Mesendoderm (in vitro differentiated cells): ENCODE measurements around the gene ADCYAP1.

Source experiments
- DNase-seq: peaks from one replicate; pipeline ENCODE4 v3.0.0; 2013
- H2AK5ac ChIP-seq: 2 replicates; pipeline ENCODE4 v1.6.1; 2013; ENCODE audit warnings: low read length, inconsistent platforms
- H2BK120ac ChIP-seq: 2 replicates; pipeline ENCODE4 v1.6.1; 2013; ENCODE audit warnings: low read depth, mild to moderate bottlenecking, low read length, moderate library complexity, mixed read lengths
- H2BK15ac ChIP-seq: replicated peaks from 2 replicates; pipeline ENCODE4 v1.6.1; 2013; ENCODE audit warnings: low read depth, mild to moderate bottlenecking, moderate library complexity
- H2BK5ac ChIP-seq: 2 replicates; pipeline ENCODE4 v1.6.1; 2013; ENCODE audit warnings: low read length, inconsistent platforms
- H3K18ac ChIP-seq: 2 replicates; pipeline ENCODE4 v1.6.1; 2013; ENCODE audit warnings: mild to moderate bottlenecking, low read length, mixed read lengths
- H3K23ac ChIP-seq: one replicate; pipeline ENCODE4 v1.6.1; 2013; ENCODE audit warnings: low read length
- H3K27ac ChIP-seq: 2 replicates; pipeline ENCODE4 v1.5.1; 2013; ENCODE audit warnings: low read depth, mild to moderate bottlenecking, inconsistent platforms, low read length, moderate library complexity
- H3K27me3 ChIP-seq: 2 replicates; pipeline ENCODE4 v1.6.1; 2013; ENCODE audit warnings: low read length, control low read depth, mild to moderate bottlenecking, inconsistent platforms; ENCODE audit not compliant: insufficient read depth, poor library complexity
- H3K36me3 ChIP-seq: 2 replicates; pipeline ENCODE4 v1.6.1; 2013; ENCODE audit warnings: low read length, inconsistent platforms; ENCODE audit not compliant: control insufficient read depth, insufficient read depth
- H3K4ac ChIP-seq: one replicate; pipeline ENCODE4 v1.6.1; 2013; ENCODE audit warnings: low read depth, mild to moderate bottlenecking, low read length, moderate library complexity
- H3K4me1 ChIP-seq: 2 replicates; pipeline ENCODE4 v1.6.1; 2013; ENCODE audit warnings: low read depth, low read length, inconsistent platforms; ENCODE audit not compliant: control insufficient read depth
- H3K4me2 ChIP-seq: 2 replicates; pipeline ENCODE4 v1.6.1; 2013; ENCODE audit warnings: low read length
- H3K4me3 ChIP-seq: 2 replicates; pipeline ENCODE4 v1.5.1; 2013; ENCODE audit warnings: mild to moderate bottlenecking, low read length
- H3K56ac ChIP-seq: one replicate; pipeline ENCODE4 v1.6.1; 2013; ENCODE audit warnings: low read length
- H3K79me1 ChIP-seq: 2 replicates; pipeline ENCODE4 v1.6.1; 2013; ENCODE audit warnings: low read length, inconsistent platforms
- H3K79me2 ChIP-seq: 2 replicates; pipeline ENCODE4 v1.6.1; 2013; ENCODE audit warnings: mild to moderate bottlenecking, low read length; ENCODE audit not compliant: control insufficient read depth, insufficient read depth
- H3K9ac ChIP-seq: 2 replicates; pipeline ENCODE4 v1.6.1; 2013; ENCODE audit warnings: low read length, inconsistent platforms
- H4K5ac ChIP-seq: one replicate; pipeline ENCODE4 v1.6.1; 2013; ENCODE audit warnings: low read length
- H4K8ac ChIP-seq: one replicate; pipeline ENCODE4 v1.6.1; 2013; ENCODE audit warnings: low read depth, mild to moderate bottlenecking, control low read depth, low read length, moderate library complexity
- WGBS: extraction: QIAGEN DNeasy Blood & Tissue Kit; methylation state at CpG from one replicate; pipeline ENCODE4 v1.1.7; 2013; ENCODE audit warnings: low lambda C conversion rate, missing lambda C conversion rate; ENCODE audit not compliant: insufficient coverage; ENCODE audit errors: extremely low coverage; 5-methylcytosine and 5-hydroxymethylcytosine counted together

ADCYAP1 gene

GRCh38 chr18:933082-933481 lies 28.4 kb downstream of the ADCYAP1 start:
- Histone ChIP-seq H3K23ac (no peak overlapping the region), H4K8ac (no peak overlapping the region), H3K27me3 (no peaks in the 10 kb centered on the region), H3K18ac (no peak overlapping the region), H3K79me2 (no peaks in the 10 kb centered on the region), H3K9ac (no peak overlapping the region), H2BK5ac (no peak overlapping the region), H2BK15ac (no peak overlapping the region), H2AK5ac (no peak overlapping the region), H2BK120ac (no peak overlapping the region), H3K4me1 (no peaks in the 10 kb centered on the region), H3K4me3 (no peak overlapping the region), H3K4ac (no peak overlapping the region), H3K36me3 (no peaks in the 10 kb centered on the region), H4K5ac (no peak overlapping the region), H3K27ac (no peak overlapping the region), H3K56ac (no peak overlapping the region), H3K79me1 (no peaks in the 10 kb centered on the region), H3K4me2 (no peak overlapping the region)
- no CpG with 5 or more reads among the region's 2 CpGs for WGBS
- DNase-seq = no peak

- H3K79me2 ChIP-seq = no peaks in the 10 kb centered on the region
- no peak overlapping the region for H3K27ac ChIP-seq
- H2BK120ac ChIP-seq = no peak overlapping the region
- no CpG with 5 or more reads among the region's 8 CpGs for WGBS
- H3K56ac ChIP-seq = no peak overlapping the region
- H2AK5ac ChIP-seq = no peak overlapping the region
- no peaks in the 10 kb centered on the region for H3K27me3 ChIP-seq
- no peaks in the 10 kb centered on the region for H3K36me3 ChIP-seq
- H3K4me3 ChIP-seq = no peak overlapping the region
- H2BK5ac ChIP-seq = no peak overlapping the region
- H3K4me1 ChIP-seq = no peaks in the 10 kb centered on the region
- H4K5ac ChIP-seq = no peak overlapping the region
- no peak overlapping the region for H3K9ac ChIP-seq
- H2BK15ac ChIP-seq = no peak overlapping the region
- no peak overlapping the region for H3K4me2 ChIP-seq
- DNase-seq = no peak
- H3K23ac ChIP-seq = no peak overlapping the region
- H3K79me1 ChIP-seq = no peaks in the 10 kb centered on the region
- H4K8ac ChIP-seq = no peak overlapping the region
- no peak overlapping the region for H3K18ac ChIP-seq
- no peak overlapping the region for H3K4ac ChIP-seq
These were observed 30.0 kb downstream of the ADCYAP1 start for GRCh38 chr18:934518-935133.

- Histone ChIP-seq H2AK5ac (no peak overlapping the region), H4K5ac (no peak overlapping the region), H2BK15ac (no peak overlapping the region), H3K4me3 (no peak overlapping the region), H3K79me2 (no peaks in the 10 kb centered on the region), H3K27ac (no peak overlapping the region), H2BK120ac (no peak overlapping the region), H3K4ac (no peak overlapping the region), H3K27me3 (no peaks in the 10 kb centered on the region), H3K18ac (no peak overlapping the region), H3K9ac (no peak overlapping the region), H3K79me1 (no peaks in the 10 kb centered on the region), H3K36me3 (no peaks in the 10 kb centered on the region), H3K4me1 (no peaks in the 10 kb centered on the region), H2BK5ac (no peak overlapping the region), H3K4me2 (no peak overlapping the region), H3K56ac (no peak overlapping the region), H3K23ac (peak overlapping the region; percentile 20), H4K8ac (no peak overlapping the region)
- no peak for DNase-seq
- WGBS = no CpG with 5 or more reads among the region's 6 CpGs
These were observed 32.3 kb downstream of the ADCYAP1 start for GRCh38 chr18:936941-937340.

- DNase-seq = peak; percentile 94
- no peak overlapping the region for H3K4me3 ChIP-seq
- H2BK120ac ChIP-seq = no peak overlapping the region
- no peak overlapping the region for H2BK5ac ChIP-seq
- H3K4me1 ChIP-seq = no peaks in the 10 kb centered on the region
- H3K36me3 ChIP-seq = no peaks in the 10 kb centered on the region
- no peaks in the 10 kb centered on the region for H3K79me1 ChIP-seq
- no peak overlapping the region for H2AK5ac ChIP-seq
- no CpG with 5 or more reads among the region's 4 CpGs for WGBS
- no peak overlapping the region for H3K4me2 ChIP-seq
- H3K79me2 ChIP-seq = no peaks in the 10 kb centered on the region
- H2BK15ac ChIP-seq = no peak overlapping the region
- H3K9ac ChIP-seq = no peak overlapping the region
- no peak overlapping the region for H3K56ac ChIP-seq
- no peak overlapping the region for H3K18ac ChIP-seq
- no peak overlapping the region for H3K4ac ChIP-seq
- H3K27me3 ChIP-seq = no peaks in the 10 kb centered on the region
- no peak overlapping the region for H3K27ac ChIP-seq
- H4K5ac ChIP-seq = no peak overlapping the region
- no peak overlapping the region for H4K8ac ChIP-seq
- H3K23ac ChIP-seq = no peak overlapping the region
These were observed 34.5 kb downstream of the ADCYAP1 start for GRCh38 chr18:939166-939565.

GRCh38 chr18:939958-940357 lies 35.3 kb downstream of the ADCYAP1 start:
- Histone ChIP-seq H4K8ac (no peak overlapping the region), H2AK5ac (no peak overlapping the region), H3K4me3 (no peak overlapping the region), H3K27me3 (no peaks in the 10 kb centered on the region), H3K4me2 (no peak overlapping the region), H3K18ac (no peak overlapping the region), H3K4me1 (no peaks in the 10 kb centered on the region), H3K27ac (no peak overlapping the region), H3K4ac (no peak overlapping the region), H2BK5ac (no peak overlapping the region), H3K79me2 (no peaks in the 10 kb centered on the region), H3K9ac (no peak overlapping the region), H3K79me1 (no peaks in the 10 kb centered on the region), H2BK120ac (no peak overlapping the region), H3K36me3 (no peaks in the 10 kb centered on the region), H2BK15ac (no peak overlapping the region), H3K56ac (no peak overlapping the region), H4K5ac (no peak overlapping the region), H3K23ac (no peak overlapping the region)
- DNase-seq = peak; percentile 16
- no CpG with 5 or more reads among the region's 4 CpGs for WGBS

GRCh38 chr18:941331-941730 lies 36.7 kb downstream of the ADCYAP1 start:
- Histone ChIP-seq H2BK15ac (no peak overlapping the region), H3K4me2 (no peak overlapping the region), H3K79me1 (no peaks in the 10 kb centered on the region), H3K4ac (no peak overlapping the region), H3K27ac (no peak overlapping the region), H2AK5ac (no peak overlapping the region), H4K5ac (no peak overlapping the region), H3K18ac (no peak overlapping the region), H3K79me2 (no peaks in the 10 kb centered on the region), H3K4me3 (no peak overlapping the region), H4K8ac (no peak overlapping the region), H3K36me3 (no peaks in the 10 kb centered on the region), H3K56ac (no peak overlapping the region), H3K23ac (no peak overlapping the region), H2BK120ac (no peak overlapping the region), H3K27me3 (no peaks in the 10 kb centered on the region), H2BK5ac (no peak overlapping the region), H3K4me1 (no peaks in the 10 kb centered on the region), H3K9ac (no peak overlapping the region)
- no CpG with 5 or more reads among the region's 2 CpGs for WGBS
- DNase-seq = no peak
